ENCODE data around the gene TNFAIP8L3.

DNA sequence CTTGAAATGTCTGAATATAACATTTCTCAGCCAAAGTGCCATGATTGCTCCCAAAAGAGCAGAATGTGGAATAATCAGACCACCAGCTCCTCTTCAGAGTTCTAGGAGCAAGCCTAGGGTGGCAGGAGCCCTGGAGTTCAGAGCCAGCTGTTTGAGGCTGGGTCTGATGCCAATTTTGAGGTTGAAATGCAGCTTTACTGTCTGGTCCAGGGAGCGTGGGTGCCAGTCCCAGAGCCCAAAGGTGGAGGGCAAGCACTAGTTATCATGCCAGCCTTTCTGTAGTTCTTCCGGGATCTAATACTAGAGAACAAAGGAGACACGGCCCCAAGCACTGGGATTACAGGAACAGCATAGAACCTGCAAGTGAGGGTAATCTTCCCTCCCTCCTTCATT, 69.3 kb downstream of the TNFAIP8L3 start:
- no peak for TF ChIP-seq CTCF (IDR thresholded peaks at IDR 0.05)
- no peak for TF ChIP-seq POLR2A (IDR thresholded peaks at IDR 0.05)
